Stomach (tissue), 4 donors: ENCODE results near the gene GLRA3.
"Not testable (repeated sequence)": the region's sequence is repeated elsewhere in the genome, so short reads cannot be mapped to it uniquely, and the experiment has no call there.

Experiments used
- EP300 ChIP-seq: sonication (generic); formaldehyde crosslinking; IDR thresholded peaks from one replicate; pipeline ENCODE4 v1.6.1; 2017; ENCODE audit warnings: antibody characterized with exemption
- POLR2A ChIP-seq, 4 donors: fragments of 450-650 bp; IDR thresholded peaks; one replicate each; pipeline ENCODE4 v1.6.1; 2016; ENCODE audit warnings: antibody characterized with exemption in 4 of 4, control low read depth in 2 of 4, mild to moderate bottlenecking in 1 of 4, moderate library complexity in 1 of 4
- POLR2AphosphoS5 ChIP-seq, 3 donors: sonication (generic); formaldehyde crosslinking; IDR thresholded peaks; one replicate each; pipeline ENCODE4 v1.6.1; 2016; ENCODE audit warnings: antibody characterized with exemption in 3 of 3
- TF ChIP-seq, protein P1 (sequence below), 7 experiments: fragments of 450-650 bp in 4 of 7; fragments of 200-600 bp in 3 of 7; sonication (generic) in 3 of 7; IDR thresholded peaks; one replicate each; pipeline ENCODE4 v1.5.1; 2016 to 2019; ENCODE audit warnings: antibody characterized with exemption in 7 of 7, control low read depth in 2 of 7, mild to moderate bottlenecking in 1 of 7

- not testable (repeated sequence) for TF ChIP-seq EP300; POLR2A (IDR thresholded peaks at IDR 0.05); POLR2AphosphoS5 (IDR thresholded peaks at IDR 0.05)
- TF ChIP-seq, protein P1, sequence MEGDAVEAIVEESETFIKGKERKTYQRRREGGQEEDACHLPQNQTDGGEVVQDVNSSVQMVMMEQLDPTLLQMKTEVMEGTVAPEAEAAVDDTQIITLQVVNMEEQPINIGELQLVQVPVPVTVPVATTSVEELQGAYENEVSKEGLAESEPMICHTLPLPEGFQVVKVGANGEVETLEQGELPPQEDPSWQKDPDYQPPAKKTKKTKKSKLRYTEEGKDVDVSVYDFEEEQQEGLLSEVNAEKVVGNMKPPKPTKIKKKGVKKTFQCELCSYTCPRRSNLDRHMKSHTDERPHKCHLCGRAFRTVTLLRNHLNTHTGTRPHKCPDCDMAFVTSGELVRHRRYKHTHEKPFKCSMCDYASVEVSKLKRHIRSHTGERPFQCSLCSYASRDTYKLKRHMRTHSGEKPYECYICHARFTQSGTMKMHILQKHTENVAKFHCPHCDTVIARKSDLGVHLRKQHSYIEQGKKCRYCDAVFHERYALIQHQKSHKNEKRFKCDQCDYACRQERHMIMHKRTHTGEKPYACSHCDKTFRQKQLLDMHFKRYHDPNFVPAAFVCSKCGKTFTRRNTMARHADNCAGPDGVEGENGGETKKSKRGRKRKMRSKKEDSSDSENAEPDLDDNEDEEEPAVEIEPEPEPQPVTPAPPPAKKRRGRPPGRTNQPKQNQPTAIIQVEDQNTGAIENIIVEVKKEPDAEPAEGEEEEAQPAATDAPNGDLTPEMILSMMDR (IDR thresholded peaks at IDR 0.05) = not testable (repeated sequence)
These were observed 50.6 kb downstream of the GLRA3 start for GRCh38 chr4:174778274-174778986.
